Spleen (tissue), 7 donors: ENCODE data around the gene ZCCHC3.

Experiments used
- POLR2A ChIP-seq, 3 donors: fragments of 450-650 bp; IDR thresholded peaks; one replicate each; pipeline ENCODE4 v1.5.1; 2017; ENCODE audit warnings: antibody characterized with exemption in 3 of 3, mild to moderate bottlenecking in 1 of 3
- POLR2AphosphoS5 ChIP-seq, 3 donors: sonication (generic); formaldehyde crosslinking; IDR thresholded peaks; one replicate each; pipeline ENCODE4 v1.5.1; 2017; ENCODE audit warnings: antibody characterized with exemption in 3 of 3
- TF ChIP-seq, protein P1 (sequence below), 11 experiments: fragments of 200-600 bp in 7 of 11; fragments of 450-650 bp in 4 of 11; sonication (generic) in 4 of 11; IDR thresholded peaks in 8 of 11; conservative IDR thresholded peaks in 3 of 11; 1 replicate in 7 of 11; 2 replicates in 4 of 11; pipeline versions ENCODE4 v1.4.0 to v1.8.0; 2016 to 2021; ENCODE audit warnings: antibody characterized with exemption in 11 of 11, inconsistent platforms in 4 of 11, mild to moderate bottlenecking in 1 of 11
- donor health status: DM: no; HTN: no; CAD: no; lungs with moderate emphysema.
- donor health status: DM: no; HTN: no; CAD: no.
- donor health status: DM: no; HTN: no; CAD: no.

DNA sequence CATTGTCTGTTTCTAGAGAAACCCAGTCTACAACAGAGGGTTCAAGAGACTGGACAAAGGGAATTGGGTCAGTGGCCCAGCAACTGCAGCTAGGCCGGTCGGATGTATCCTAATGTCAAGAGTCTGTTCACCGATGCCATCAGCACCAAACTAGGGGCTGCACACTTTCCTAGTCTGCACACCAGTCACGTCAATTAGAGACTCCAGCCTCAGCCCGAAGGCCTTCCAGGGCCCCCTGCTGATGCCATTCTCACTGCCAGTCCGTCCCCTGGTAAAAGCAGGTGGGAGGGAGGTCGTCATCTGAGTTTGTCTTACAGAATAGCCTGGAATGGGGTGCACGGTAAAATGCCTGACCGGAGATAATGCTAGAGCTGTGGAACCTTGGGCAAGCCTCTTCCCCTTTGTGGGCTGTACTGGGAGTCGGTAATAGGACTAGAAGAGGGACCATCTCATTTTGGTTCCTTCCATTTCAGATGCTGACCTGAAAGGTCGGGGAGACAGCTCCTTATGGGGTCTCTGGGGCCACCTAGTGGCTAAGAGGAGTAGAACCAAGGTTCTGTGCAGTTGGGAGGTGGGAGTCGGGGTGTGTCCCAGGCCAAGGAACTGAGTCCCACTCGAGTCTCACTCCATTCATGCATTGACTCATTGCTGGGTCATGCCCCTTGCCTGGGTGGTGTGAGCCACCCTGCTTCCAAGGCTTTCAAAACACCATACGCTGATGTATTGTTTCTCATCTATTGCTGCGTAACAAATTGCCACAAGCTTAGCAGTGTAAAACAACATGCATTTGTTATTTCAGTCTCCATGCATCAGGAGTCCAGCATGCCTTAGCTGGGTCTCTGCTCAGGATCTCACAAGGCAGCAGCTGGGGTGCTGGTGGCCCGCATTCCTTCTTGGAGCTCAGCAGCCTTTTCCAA is 33.1 kb downstream of the ZCCHC3 start:
- no peak for TF ChIP-seq POLR2A (IDR thresholded peaks at IDR 0.05)
- peak in 2 of 3 donors; percentile 16 to 31 for TF ChIP-seq POLR2AphosphoS5 (IDR thresholded peaks at IDR 0.05)
- TF ChIP-seq, protein P1, sequence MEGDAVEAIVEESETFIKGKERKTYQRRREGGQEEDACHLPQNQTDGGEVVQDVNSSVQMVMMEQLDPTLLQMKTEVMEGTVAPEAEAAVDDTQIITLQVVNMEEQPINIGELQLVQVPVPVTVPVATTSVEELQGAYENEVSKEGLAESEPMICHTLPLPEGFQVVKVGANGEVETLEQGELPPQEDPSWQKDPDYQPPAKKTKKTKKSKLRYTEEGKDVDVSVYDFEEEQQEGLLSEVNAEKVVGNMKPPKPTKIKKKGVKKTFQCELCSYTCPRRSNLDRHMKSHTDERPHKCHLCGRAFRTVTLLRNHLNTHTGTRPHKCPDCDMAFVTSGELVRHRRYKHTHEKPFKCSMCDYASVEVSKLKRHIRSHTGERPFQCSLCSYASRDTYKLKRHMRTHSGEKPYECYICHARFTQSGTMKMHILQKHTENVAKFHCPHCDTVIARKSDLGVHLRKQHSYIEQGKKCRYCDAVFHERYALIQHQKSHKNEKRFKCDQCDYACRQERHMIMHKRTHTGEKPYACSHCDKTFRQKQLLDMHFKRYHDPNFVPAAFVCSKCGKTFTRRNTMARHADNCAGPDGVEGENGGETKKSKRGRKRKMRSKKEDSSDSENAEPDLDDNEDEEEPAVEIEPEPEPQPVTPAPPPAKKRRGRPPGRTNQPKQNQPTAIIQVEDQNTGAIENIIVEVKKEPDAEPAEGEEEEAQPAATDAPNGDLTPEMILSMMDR (IDR thresholded peaks at IDR 0.05 in 8 of 11, conservative IDR thresholded peaks at IDR 0.05 in 3 of 11): peak; percentile 74 to 92 (median 86)
